ENCODE results near the gene CARD9. TPM values are rescaled to one million over a fixed set of nuclear protein-coding genes. Genes with fewer than 3 reads are reported as not detected.

CARD9 gene
- polyA plus RNA-seq, 12 donors: 0.62 to 9.3 (median 1.0) TPM; not detected in 1

GRCh38 chr9:136381311-136381710 lies 7.8 kb upstream of the CARD9 start:
- no peak for DNase-seq

- no peak for DNase-seq
Measured at GRCh38 chr9:136380381-136380780, 6.9 kb upstream of the CARD9 start.

- DNase-seq: no peak
Measured at GRCh38 chr9:136379891-136380290, 6.4 kb upstream of the CARD9 start.

GRCh38 chr9:136379401-136379800 lies 5.9 kb upstream of the CARD9 start:
- no peak for DNase-seq

- DNase-seq: no peak
Measured at GRCh38 chr9:136379003-136379287, 5.5 kb upstream of the CARD9 start.

GRCh38 chr9:136378170-136379002 lies 4.9 kb upstream of the CARD9 start:
- no peak for DNase-seq

- DNase-seq: no peak
Measured at GRCh38 chr9:136377341-136378169, 4.1 kb upstream of the CARD9 start.

- no peak for DNase-seq
Measured at GRCh38 chr9:136376457-136376856, 3.0 kb upstream of the CARD9 start.

- DNase-seq: no peak
Measured at GRCh38 chr9:136375096-136375495, 1.6 kb upstream of the CARD9 start.

- no peak for DNase-seq
Measured at GRCh38 chr9:136374183-136374575, 710 bp upstream of the CARD9 start.

- DNase-seq: no peak
Measured at GRCh38 chr9:136372561-136373299, 739 bp downstream of the CARD9 start.

- DNase-seq: no peak
Measured at GRCh38 chr9:136372006-136372405, 1.5 kb downstream of the CARD9 start.

- no peak for DNase-seq
Measured at GRCh38 chr9:136371533-136371880, 2.0 kb downstream of the CARD9 start.

GRCh38 chr9:136370687-136371532 lies 2.6 kb downstream of the CARD9 start:
- no peak for DNase-seq

GRCh38 chr9:136370037-136370436 lies 3.4 kb downstream of the CARD9 start:
- no peak for DNase-seq

- no peak for DNase-seq
Measured at GRCh38 chr9:136368190-136368589, 5.3 kb downstream of the CARD9 start.

GRCh38 chr9:136367296-136368145 lies 5.9 kb downstream of the CARD9 start:
- no peak for DNase-seq

GRCh38 chr9:136366826-136367225 lies 6.6 kb downstream of the CARD9 start:
- DNase-seq: no peak

GRCh38 chr9:136365775-136366222 lies 7.7 kb downstream of the CARD9 start:
- DNase-seq: no peak

- DNase-seq: no peak
Measured at GRCh38 chr9:136364942-136365774, 8.3 kb downstream of the CARD9 start.
